ENCODE results near the gene PTPRU.

- no peak for TF ChIP-seq NRF1 (IDR thresholded peaks at IDR 0.05; ENCODE audit: low read depth, low read length)
- no peak for TF ChIP-seq CTCF (IDR thresholded peaks at IDR 0.05)
- no peak for TF ChIP-seq GABPA (IDR thresholded peaks at IDR 0.05; ENCODE audit: low read depth)
- TF ChIP-seq FOSL2 (IDR thresholded peaks at IDR 0.05; ENCODE audit: borderline replicate concordance, low read depth), result no peak
- TF ChIP-seq SIN3A (IDR thresholded peaks at IDR 0.05; ENCODE audit: borderline replicate concordance, low read depth, low read length), result no peak
- no peak for TF ChIP-seq EP300 (IDR thresholded peaks at IDR 0.05; ENCODE audit: borderline replicate concordance in 1 of 2, low read depth in 1 of 2, low read length in 1 of 2)
- no peak for TF ChIP-seq USF1 (IDR thresholded peaks at IDR 0.05; ENCODE audit: borderline replicate concordance, low read depth)
- TF ChIP-seq JUND (IDR thresholded peaks at IDR 0.05), result no peak
- no peak for TF ChIP-seq TEAD4 (IDR thresholded peaks at IDR 0.05; ENCODE audit: borderline replicate concordance, insufficient read depth)
- no peak for TF ChIP-seq ZBTB33 (IDR thresholded peaks at IDR 0.05; ENCODE audit: borderline replicate concordance, low read depth)
These were observed 99.3 kb downstream of the PTPRU start for GRCh38 chr1:29335573-29335972.

Measured in SK-N-SH (cell line).